Measurements from ENCODE around the gene TMEM164. TPM values are rescaled to one million over a fixed set of nuclear protein-coding genes. Genes with fewer than 3 reads are reported as not detected.

The TMEM164 gene
- total RNA-seq, 1 donor from 2014 or later: 17.3 TPM

GRCh38 chrX:110081320-110081719 lies 78.4 kb downstream of the TMEM164 start:
- no peak for DNase-seq (ENCODE audit: low read depth)

- no peak for DNase-seq (ENCODE audit: low read depth)
These were observed 78.8 kb downstream of the TMEM164 start for GRCh38 chrX:110081740-110082139.

- DNase-seq (ENCODE audit: low read depth): no peak
These were observed 79.2 kb downstream of the TMEM164 start for GRCh38 chrX:110082161-110082560.

GRCh38 chrX:110086162-110086915 lies 83.4 kb downstream of the TMEM164 start:
- no peak for DNase-seq (ENCODE audit: low read depth)

GRCh38 chrX:110086916-110087484 lies 84.1 kb downstream of the TMEM164 start:
- peak; percentile 92 for DNase-seq (ENCODE audit: low read depth)

- DNase-seq (ENCODE audit: low read depth): peak; percentile 82
These were observed 84.8 kb downstream of the TMEM164 start for GRCh38 chrX:110087485-110088356.

- no peak for DNase-seq (ENCODE audit: low read depth)
These were observed 86.9 kb downstream of the TMEM164 start for GRCh38 chrX:110089656-110090403.

- no peak for DNase-seq (ENCODE audit: low read depth)
These were observed 95.0 kb downstream of the TMEM164 start for GRCh38 chrX:110097920-110098319.

GRCh38 chrX:110103344-110103743 lies 100.4 kb downstream of the TMEM164 start:
- DNase-seq (ENCODE audit: low read depth): no peak

GRCh38 chrX:110104078-110104477 lies 101.2 kb downstream of the TMEM164 start:
- DNase-seq (ENCODE audit: low read depth): no peak

GRCh38 chrX:110108381-110108821 lies 105.5 kb downstream of the TMEM164 start:
- peak; percentile 90 for DNase-seq (ENCODE audit: low read depth)

- no peak for DNase-seq (ENCODE audit: low read depth)
These were observed 111.4 kb downstream of the TMEM164 start for GRCh38 chrX:110114260-110114776.

GRCh38 chrX:110116066-110116980 lies 113.4 kb downstream of the TMEM164 start:
- no peak for DNase-seq (ENCODE audit: low read depth)

- no peak for DNase-seq (ENCODE audit: low read depth)
These were observed 115.6 kb downstream of the TMEM164 start for GRCh38 chrX:110118530-110118929.

GRCh38 chrX:110119480-110119879 lies 116.6 kb downstream of the TMEM164 start:
- no peak for DNase-seq (ENCODE audit: low read depth)

GRCh38 chrX:110120025-110120424 lies 117.1 kb downstream of the TMEM164 start:
- DNase-seq (ENCODE audit: low read depth): no peak

- DNase-seq (ENCODE audit: low read depth): peak; percentile 59
These were observed 120.4 kb downstream of the TMEM164 start for GRCh38 chrX:110123331-110123782.

GRCh38 chrX:110125446-110126162 lies 122.7 kb downstream of the TMEM164 start:
- DNase-seq (ENCODE audit: low read depth): no peak

- no peak for DNase-seq (ENCODE audit: low read depth)
These were observed 128.1 kb downstream of the TMEM164 start for GRCh38 chrX:110131031-110131430.
